Neural progenitor cell (in vitro differentiated cells): Measurements from ENCODE around the gene PDGFC.

Experiments
- EZH2 ChIP-seq: fragments of 200-600 bp; sonication (generic); IDR thresholded peaks from 2 replicates; pipeline ENCODE4 v1.6.1; 2017; ENCODE audit warnings: antibody characterized with exemption, mild to moderate bottlenecking, moderate library complexity
- EZH2phosphoT487 ChIP-seq: fragments of 200-600 bp; sonication (generic); IDR thresholded peaks from 2 replicates; pipeline ENCODE4 v1.6.1; 2017; ENCODE audit warnings: antibody characterized with exemption
- TF ChIP-seq, protein P1 (sequence below): fragments of 200-600 bp; sonication (generic); IDR thresholded peaks from 2 replicates; pipeline ENCODE4 v1.5.1; 2017; ENCODE audit warnings: antibody characterized with exemption, mild to moderate bottlenecking

DNA sequence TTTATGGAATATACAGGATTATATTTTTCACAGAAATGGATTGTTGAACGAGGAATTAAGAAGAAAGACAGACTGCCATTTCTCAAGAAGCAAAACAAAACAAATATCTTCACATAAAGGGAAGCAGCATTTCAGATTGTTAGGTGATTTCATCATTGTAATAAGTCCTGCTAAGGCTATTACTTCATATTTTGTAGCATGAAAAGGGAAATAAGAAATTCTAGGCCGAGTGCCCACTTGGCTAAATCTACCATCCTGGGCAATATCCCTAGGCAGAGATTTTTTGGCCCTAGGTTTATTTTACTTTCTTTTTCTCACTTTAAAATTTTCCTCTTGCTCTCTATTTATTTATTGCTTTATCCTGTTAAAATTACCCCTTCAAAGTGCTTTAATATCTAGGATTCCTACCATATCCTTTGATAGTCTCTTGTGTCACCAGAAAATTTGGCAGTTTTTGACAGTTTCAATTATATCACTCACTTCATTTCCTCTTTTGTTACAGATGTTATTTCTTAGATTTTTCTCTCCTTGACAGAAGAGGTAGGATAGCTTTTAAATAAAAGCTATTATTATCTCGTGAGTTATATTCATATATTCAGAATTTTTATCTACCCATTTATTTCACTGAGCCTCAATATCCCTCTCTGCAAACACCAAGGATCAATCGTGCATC, 142.3 kb downstream of the PDGFC start:
- TF ChIP-seq, protein P1, sequence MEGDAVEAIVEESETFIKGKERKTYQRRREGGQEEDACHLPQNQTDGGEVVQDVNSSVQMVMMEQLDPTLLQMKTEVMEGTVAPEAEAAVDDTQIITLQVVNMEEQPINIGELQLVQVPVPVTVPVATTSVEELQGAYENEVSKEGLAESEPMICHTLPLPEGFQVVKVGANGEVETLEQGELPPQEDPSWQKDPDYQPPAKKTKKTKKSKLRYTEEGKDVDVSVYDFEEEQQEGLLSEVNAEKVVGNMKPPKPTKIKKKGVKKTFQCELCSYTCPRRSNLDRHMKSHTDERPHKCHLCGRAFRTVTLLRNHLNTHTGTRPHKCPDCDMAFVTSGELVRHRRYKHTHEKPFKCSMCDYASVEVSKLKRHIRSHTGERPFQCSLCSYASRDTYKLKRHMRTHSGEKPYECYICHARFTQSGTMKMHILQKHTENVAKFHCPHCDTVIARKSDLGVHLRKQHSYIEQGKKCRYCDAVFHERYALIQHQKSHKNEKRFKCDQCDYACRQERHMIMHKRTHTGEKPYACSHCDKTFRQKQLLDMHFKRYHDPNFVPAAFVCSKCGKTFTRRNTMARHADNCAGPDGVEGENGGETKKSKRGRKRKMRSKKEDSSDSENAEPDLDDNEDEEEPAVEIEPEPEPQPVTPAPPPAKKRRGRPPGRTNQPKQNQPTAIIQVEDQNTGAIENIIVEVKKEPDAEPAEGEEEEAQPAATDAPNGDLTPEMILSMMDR, result no peak
- TF ChIP-seq EZH2 (no peak), EZH2phosphoT487 (no peak)
